ENCODE data around the gene MRPL51.

DNA sequence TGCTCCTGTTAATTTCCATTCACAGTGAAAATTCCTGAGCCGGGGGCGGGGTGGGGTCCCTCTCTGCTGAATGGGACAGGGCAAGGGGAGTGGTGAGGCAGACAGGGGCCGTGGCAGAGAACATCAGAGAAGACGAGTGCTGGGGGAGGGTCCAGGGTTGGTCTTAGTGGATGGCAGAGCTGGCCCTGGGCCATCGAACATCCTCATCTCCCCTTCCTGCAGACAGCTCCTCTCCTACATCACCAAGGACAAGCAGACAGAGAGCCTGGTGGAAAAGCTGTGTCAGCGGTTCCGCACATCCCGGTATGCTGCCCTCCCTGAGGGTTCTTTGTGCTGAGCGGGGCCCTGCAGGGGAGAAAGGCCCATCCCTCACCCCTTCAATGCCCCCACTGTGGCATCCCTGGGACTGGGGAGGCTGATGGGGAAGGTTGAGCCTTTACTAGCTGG lies 36.3 kb upstream of the MRPL51 start:
- no peak for TF ChIP-seq EZH2 (IDR thresholded peaks at IDR 0.05; ENCODE audit: insufficient read depth, poor library complexity, severe bottlenecking)
- no peak for TF ChIP-seq EZH2phosphoT487 (IDR thresholded peaks at IDR 0.05; ENCODE audit: insufficient read depth, low read depth)
